Stimulated activated CD4-positive, alpha-beta T cell treated with anti-CD3 and anti-CD28 coated beads, Interleukin-1b, Interleukin-23, amount 100 ng/mL, for 24 hours (primary cell): ENCODE results near the gene RPL10.

ENCODE experiments used
- DNase-seq, 4 experiments: peaks; one replicate each; pipeline ENCODE4 v3.0.0-alpha.2; 2020; ENCODE audit warnings: low read depth in 4 of 4, low spot score in 1 of 4

RPL10 gene

DNA sequence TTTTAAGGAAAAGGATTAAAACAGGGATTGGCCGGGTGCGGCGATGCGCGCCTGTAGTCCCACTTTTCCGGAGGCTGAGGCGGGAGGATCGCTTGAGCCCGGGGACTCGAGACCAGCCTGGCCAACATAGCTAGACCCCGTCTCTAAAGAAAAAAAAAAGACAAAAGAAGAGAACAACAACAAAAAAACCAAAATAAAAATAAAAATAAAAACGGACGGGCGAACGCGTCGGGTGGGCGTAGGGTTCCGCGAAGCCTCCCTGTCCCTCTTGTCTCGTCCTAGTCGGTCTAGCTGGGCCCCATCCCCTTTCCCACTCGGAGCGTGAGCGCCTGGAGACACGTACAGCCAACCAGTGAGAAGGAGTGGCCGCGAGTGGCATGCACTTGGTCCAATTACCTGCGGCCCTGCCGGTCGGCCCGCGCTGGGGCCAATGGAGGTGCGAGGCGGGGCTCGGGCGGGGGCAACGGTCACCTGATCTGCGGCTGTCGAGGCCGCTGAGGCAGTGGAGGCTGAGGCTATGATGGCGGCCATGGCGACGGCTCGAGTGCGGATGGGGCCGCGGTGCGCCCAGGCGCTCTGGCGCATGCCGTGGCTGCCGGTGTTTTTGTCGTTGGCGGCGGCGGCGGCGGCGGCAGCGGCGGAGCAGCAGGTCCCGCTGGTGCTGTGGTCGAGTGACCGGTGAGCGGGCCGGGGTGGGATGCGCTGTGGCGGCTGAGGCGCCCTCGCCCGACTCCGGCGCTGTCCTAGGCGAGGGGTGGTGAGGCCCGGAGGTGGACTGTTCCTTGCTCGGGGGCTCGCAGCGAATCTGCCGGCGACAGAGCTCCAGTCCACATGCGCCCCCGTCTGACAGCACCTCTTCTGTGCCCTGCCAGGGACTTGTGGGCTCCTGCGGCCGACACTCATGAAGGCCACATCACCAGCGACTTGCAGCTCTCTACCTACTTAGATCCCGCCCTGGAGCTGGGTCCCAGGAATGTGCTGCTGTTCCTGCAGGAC, 30.3 kb downstream of the RPL10 start, which contains the start of gene ATP6AP1:
Gene ATP6AP1, plus strand, starts transcription at position 502 of the 996 bp plus-strand sequence. Its CDS starts 16 bp downstream, at position 518.
- peak; percentile 59 to 85 (median 70) for DNase-seq

GRCh38 chrX:154429711-154430110, 31.5 kb downstream of the RPL10 start:
- no peak for DNase-seq

DNA sequence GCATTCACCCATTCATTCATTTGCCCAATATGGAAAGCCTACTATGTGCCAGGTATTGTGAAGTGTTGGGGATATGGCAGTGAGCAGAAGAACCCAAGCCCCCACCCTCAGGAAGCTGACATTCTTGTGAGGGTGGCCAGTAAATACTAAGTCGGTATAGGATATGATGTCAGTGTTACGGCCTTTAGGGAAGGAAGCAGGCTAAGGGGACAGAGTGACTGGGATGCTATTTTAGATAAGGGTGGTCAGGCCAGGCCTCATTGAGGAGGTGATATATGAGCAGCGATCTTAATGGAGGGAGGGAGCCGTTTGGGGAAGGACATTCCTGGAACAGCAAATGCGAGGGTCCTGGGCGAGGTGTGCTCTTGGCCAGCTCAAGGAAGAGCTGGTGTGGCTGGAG, 32.3 kb downstream of the RPL10 start:
- DNase-seq: no peak

- no peak for DNase-seq
Measured at GRCh38 chrX:154430916-154431315, 32.7 kb downstream of the RPL10 start.

DNA sequence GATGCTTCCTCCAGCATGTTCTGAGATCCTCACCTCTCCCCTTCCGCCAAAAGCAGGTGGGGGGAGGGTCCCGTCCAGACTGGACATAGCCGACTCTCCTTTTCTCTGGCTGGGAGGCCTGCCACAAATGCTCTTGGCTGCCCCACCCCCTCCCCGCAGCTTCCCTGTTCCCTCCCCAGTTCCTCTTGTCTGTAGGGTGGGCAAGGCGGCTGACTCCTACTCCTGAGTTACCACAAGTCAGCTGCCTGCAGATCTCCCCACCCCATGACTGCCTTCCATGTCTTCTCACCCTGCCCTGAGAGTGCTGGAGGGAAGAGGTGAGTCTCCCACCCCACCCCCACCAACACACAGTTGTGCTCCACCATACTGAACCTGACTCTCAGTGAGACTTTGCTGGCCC, 33.2 kb downstream of the RPL10 start:
- no peak for DNase-seq

DNA sequence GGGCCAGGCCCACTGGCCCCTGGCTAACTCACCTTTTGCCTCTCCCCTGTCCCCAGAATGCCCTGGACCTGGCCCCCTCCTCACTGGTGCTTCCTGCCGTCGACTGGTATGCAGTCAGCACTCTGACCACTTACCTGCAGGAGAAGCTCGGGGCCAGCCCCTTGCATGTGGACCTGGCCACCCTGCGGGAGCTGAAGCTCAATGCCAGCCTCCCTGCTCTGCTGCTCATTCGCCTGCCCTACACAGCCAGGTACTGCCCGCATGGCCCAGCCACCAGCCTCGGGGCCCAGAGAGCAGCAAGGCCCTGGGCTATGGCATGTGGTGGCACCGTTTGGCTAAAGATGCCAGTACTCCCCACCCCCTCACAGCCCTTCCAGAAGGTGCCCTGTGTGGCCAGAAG, 34.0 kb downstream of the RPL10 start:
- no peak for DNase-seq

- DNase-seq: no peak
Measured at GRCh38 chrX:154433605-154434004, 35.4 kb downstream of the RPL10 start.

GRCh38 chrX:154434394-154435168, 36.4 kb downstream of the RPL10 start:
- no peak for DNase-seq

DNA sequence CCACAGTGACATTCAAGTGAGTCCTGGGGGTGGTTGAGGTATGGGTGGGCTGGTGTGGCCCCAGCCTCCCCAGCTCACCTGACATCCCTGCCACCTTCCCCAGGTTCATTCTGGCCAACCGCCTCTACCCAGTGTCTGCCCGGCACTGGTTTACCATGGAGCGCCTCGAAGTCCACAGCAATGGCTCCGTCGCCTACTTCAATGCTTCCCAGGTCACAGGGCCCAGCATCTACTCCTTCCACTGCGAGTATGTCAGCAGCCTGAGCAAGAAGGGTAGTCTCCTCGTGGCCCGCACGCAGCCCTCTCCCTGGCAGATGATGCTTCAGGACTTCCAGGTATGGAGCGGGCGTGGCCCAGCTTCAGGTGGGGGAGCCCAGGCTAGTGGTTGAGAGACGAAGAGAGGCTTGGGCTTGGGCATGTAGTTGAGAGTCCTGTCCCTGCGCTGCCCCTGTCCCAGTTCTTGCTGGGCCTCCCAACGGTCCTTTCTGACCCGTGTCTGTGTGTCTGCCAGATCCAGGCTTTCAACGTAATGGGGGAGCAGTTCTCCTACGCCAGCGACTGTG, 37.1 kb downstream of the RPL10 start:
- DNase-seq: no peak

DNA sequence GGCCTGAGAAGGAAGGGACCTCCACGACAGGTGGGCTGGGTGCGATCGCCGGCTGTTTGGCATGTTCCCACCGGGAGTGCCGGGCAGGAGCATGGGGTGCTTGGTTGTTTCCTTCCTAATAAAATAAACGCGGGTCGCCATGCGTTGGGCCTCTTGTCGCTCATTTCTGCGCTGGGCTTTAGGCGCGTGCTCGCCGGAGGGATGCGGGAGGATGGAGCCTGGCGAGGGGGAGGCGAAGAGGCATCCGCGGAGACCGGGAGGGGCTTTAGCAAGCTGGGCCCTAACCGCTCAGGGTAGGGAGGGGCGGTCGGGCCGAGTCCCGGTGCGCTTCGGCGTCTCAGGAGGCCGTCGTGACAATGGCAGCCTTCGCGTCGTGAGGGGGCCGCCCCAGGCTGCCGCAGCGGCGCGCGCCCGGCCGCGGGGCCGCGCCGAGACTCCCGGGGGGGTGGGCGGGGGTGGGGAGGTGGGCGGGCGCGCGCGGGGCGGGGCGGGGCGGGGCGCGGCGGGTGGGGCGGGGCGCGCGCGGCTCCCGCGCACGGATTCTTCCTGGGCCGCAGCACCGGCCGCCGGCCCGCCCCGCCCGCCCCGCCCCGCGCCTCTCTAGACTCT, 38.3 kb downstream of the RPL10 start:
- no peak for DNase-seq

- peak in 2 of 4 experiments; percentile 41 to 45 for DNase-seq
Measured at GRCh38 chrX:154436983-154437752, 39.0 kb downstream of the RPL10 start, which contains the start of gene GDI1. Gene GDI1, plus strand, starts transcription at chrX:154437154. Its CDS starts 101 bp downstream, at chrX:154437255.

DNA sequence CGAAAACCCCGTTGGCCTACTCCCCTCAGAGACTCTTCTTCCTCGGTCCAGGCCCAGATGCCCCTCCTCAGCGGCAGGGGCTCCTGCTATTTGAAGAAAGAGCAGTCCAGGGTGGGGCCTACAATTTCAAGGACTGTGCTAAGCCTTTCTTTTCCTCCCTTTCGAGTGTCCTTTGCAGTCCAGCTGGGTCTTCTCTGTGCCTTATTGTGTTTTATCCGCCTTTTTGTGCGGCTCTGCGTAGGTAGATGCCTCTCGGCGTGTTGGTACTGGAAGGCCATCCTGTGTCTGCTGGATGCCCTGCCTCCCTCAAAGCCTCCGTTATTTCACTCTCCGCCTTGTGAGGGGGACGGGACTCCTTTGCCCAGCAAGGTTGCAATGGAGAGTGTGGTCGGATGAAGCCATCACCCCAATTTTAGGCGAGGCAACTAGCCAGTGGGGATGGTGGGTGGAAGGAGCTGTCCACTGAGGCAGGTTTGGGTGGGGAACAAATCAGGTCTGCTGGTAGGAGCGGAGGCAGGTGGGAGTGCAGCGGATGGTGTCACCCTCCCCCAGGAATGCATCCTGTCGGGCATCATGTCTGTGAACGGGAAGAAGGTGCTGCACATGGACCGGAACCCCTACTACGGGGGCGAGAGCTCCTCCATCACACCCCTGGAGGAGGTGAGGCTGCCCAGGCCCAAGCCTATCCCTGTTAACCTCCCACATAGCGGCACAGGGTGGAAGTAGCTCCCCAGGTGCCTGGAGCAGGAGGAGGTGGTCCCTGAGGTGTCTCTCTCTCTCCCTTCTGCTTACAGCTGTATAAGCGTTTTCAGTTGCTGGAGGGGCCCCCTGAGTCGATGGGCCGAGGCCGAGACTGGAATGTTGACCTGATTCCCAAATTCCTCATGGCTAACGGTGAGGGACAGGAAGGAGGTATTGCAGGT, 40.1 kb downstream of the RPL10 start:
- DNase-seq: no peak

- DNase-seq: no peak
Measured at GRCh38 chrX:154439841-154440240, 41.7 kb downstream of the RPL10 start.

DNA sequence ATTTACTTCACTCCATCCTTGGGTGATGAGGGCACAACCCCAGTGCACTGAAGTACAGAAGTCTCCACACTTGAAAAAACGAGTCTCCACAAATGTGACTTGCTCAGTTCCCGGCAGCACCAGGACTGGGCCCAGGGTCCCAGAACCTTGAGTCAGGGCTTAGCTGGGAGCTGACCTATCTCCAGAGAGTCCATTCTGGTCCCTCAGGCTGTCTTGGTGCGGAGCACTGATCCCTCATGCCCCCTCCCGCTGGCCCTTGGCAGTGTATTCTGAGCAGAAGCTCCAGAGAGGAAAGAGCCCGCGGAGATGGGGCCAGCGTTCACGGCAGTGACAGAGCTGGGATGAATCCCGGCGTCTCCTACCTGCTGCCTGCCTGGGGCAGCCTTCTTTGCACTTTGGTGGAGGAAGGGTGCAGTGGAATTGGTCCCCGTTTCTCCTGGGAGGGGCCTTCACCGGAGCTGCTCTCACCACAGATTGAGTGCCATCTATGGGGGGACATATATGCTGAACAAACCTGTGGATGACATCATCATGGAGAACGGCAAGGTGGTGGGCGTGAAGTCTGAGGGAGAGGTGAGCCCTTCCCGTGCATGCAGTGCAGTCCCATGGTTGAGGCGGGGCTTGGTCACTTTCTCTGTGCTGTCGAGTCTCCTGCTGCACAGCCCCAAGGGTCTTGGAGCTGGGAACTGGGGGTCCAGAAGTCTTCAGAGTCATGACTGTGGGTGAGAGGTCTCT, 42.6 kb downstream of the RPL10 start:
- no peak for DNase-seq

DNA sequence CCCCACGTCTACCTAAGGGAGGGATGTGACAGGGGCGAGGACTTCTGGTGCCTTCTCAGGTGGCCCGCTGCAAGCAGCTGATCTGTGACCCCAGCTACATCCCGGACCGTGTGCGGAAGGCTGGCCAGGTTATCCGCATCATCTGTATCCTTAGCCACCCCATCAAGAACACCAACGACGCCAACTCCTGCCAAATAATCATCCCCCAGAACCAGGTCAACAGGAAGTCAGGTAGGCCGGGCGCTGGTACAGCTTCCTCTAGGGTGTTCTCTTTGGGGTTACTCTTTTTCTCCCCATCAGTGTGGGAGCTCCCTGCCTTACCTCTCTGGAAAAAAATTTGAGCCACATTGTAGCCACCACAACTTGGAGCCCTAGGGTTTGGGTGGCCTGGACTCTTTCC, 43.4 kb downstream of the RPL10 start:
- DNase-seq: no peak

DNA sequence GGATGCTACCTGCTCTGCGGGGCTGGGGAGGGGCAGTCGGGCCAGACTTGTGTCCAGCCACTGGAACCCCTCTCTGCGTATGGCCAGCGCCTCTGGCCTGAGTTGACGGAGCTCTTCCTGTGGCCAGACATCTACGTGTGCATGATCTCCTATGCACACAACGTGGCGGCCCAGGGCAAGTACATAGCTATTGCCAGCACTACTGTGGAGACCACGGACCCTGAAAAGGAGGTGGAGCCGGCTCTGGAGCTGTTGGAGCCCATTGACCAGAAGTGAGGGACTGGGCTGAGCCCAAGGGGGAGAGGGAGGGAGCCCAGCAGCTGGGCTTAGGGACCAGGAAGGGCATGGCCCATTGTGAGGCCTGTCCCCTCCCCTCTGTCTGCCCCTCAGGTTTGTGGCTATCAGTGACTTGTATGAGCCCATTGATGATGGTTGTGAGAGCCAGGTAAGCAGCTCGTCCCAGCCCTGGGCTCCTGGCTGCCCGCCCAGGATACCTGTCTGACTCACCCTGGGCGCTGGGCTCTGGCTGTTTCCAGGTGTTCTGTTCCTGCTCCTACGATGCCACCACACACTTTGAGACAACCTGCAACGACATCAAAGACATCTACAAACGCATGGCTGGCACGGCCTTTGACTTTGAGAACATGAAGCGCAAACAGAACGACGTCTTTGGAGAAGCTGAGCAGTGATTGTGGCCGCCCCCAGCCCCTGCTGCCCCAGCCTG, 44.0 kb downstream of the RPL10 start:
- no peak for DNase-seq

DNA sequence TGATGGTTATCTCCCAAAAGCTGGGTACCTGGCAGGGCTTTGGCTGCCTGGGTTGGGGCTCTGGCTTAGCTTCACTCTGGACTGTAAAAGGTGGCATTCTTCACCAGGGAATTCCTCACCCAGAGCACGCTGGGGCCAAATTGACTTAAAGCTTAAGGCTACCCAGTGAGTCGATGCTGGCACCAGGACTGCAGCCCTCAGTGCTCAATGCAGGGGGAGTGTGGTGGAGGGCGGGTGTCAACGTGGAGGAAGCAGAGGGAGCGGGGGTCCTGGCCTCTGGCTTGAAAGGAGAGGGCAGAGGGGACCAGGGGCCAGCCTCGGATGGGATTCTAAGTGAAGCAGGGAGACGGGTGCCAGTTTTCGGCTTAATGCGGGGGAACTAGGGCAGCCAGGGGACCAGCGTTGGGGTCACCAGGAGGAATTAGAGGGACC, 45.3 kb downstream of the RPL10 start:
- no peak for DNase-seq
